Breast epithelium (tissue), 3 donors: ENCODE measurements around the gene E2F2.

Source experiments
- POLR2A ChIP-seq: fragments of 450-650 bp; IDR thresholded peaks from one replicate; pipeline ENCODE4 v1.6.1; 2016; ENCODE audit warnings: antibody characterized with exemption, mild to moderate bottlenecking, moderate library complexity
- POLR2AphosphoS5 ChIP-seq, 3 donors: sonication (generic); formaldehyde crosslinking; IDR thresholded peaks; one replicate each; pipeline ENCODE4 v1.6.1; 2017; ENCODE audit warnings: antibody characterized with exemption in 3 of 3
- TF ChIP-seq, protein P1 (sequence below), 3 donors: fragments of 450-650 bp; IDR thresholded peaks; one replicate each; pipeline ENCODE4 v1.5.1; 2016 to 2017; ENCODE audit warnings: antibody characterized with exemption in 3 of 3, mild to moderate bottlenecking in 3 of 3, moderate library complexity in 3 of 3

DNA sequence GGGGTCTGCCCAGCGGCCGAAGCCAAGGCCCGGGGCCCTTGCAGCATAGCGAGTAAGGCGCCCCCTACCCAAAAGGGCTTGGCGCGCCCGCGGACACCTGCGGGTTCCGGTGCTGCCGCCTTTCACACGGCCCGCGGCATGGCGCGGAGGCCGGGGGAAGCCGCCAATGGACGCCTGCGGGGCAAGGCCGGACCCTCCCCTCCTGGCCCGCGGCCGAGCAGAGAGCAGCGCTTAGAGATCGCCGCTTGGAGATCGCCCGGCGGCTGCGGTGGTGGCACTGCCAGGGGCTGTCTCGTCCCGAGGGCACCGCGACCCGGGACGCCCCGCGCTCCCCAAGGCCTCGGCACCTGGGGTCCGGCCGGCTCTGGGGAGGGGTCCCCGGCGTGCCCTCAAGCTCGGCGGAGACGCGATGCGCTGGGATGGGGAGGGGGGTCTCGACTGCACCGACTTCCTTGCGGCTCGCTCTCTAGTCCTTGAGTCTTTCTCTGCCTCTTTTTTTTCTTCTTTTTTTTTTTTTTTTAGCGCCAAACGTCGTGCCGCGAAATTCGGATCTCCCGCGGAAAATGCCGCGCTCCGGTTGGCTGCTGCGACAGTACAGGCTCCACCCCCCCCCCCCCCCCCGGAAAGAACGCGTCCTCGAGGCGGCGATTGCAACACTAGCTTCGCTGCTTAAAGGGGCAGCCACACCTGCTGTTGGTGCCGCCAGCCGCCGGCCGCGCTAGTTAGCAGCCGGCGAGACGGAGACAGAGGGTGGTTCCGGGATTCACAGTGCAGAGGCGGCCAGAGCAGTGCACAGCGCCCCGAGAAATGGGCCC is at the start of gene E2F2:
- TF ChIP-seq, protein P1, sequence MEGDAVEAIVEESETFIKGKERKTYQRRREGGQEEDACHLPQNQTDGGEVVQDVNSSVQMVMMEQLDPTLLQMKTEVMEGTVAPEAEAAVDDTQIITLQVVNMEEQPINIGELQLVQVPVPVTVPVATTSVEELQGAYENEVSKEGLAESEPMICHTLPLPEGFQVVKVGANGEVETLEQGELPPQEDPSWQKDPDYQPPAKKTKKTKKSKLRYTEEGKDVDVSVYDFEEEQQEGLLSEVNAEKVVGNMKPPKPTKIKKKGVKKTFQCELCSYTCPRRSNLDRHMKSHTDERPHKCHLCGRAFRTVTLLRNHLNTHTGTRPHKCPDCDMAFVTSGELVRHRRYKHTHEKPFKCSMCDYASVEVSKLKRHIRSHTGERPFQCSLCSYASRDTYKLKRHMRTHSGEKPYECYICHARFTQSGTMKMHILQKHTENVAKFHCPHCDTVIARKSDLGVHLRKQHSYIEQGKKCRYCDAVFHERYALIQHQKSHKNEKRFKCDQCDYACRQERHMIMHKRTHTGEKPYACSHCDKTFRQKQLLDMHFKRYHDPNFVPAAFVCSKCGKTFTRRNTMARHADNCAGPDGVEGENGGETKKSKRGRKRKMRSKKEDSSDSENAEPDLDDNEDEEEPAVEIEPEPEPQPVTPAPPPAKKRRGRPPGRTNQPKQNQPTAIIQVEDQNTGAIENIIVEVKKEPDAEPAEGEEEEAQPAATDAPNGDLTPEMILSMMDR (IDR thresholded peaks at IDR 0.05), result no peak
- peak in 2 of 3 donors; percentile 50 to 60 for TF ChIP-seq POLR2AphosphoS5 (IDR thresholded peaks at IDR 0.05)
- no peak for TF ChIP-seq POLR2A
